GM12865 (cell line): ENCODE data around the gene SH3PXD2A.
"Not testable (repeated sequence)": the region's sequence is repeated elsewhere in the genome, so short reads cannot be mapped to it uniquely, and the experiment has no call there.

Experiments
- DNase-seq: peaks from one replicate; pipeline ENCODE4 v3.0.0; 2010; ENCODE audit warnings: low read depth
- H3K4me3 ChIP-seq: 2 replicates; pipeline ENCODE4 v1.5.1; 2011; ENCODE audit warnings: mild to moderate bottlenecking, low read depth, low read length, control low read depth
- CTCF ChIP-seq: IDR thresholded peaks from 2 replicates; pipeline ENCODE4 v1.5.1; 2011; ENCODE audit warnings: low read length, control low read depth, low read depth, inconsistent platforms; ENCODE audit not compliant: insufficient read depth; ENCODE audit errors: missing control alignments

Gene SH3PXD2A

GRCh38 chr10:103778358-103779139 is 76.8 kb downstream of the SH3PXD2A start:
- no peak for TF ChIP-seq CTCF
- H3K4me3 ChIP-seq = no peak overlapping the region
- DNase-seq = no peak

- no peak for DNase-seq
- no peak for TF ChIP-seq CTCF
- no peak overlapping the region for H3K4me3 ChIP-seq
These were observed 78.3 kb downstream of the SH3PXD2A start for GRCh38 chr10:103776878-103777591.

- no peak overlapping the region for H3K4me3 ChIP-seq
- DNase-seq = no peak
- no peak for TF ChIP-seq CTCF
These were observed 79.6 kb downstream of the SH3PXD2A start for GRCh38 chr10:103775776-103776175.

- H3K4me3 ChIP-seq = peak overlapping the region; percentile 74; the same call in 1 of the 2 replicates
- not testable (repeated sequence) for DNase-seq
These were observed 82.5 kb downstream of the SH3PXD2A start for GRCh38 chr10:103772846-103773245.

- no peak for TF ChIP-seq CTCF
- peak; percentile 60 for DNase-seq
- H3K4me3 ChIP-seq = peak overlapping the region; percentile 74
These were observed 83.1 kb downstream of the SH3PXD2A start for GRCh38 chr10:103772096-103772845.

- no peak for DNase-seq
These were observed 85.2 kb downstream of the SH3PXD2A start for GRCh38 chr10:103770139-103770538.

More at GRCh38 chr10:103770139-103770538, 85.2 kb downstream of the SH3PXD2A start:
- TF ChIP-seq CTCF = no peak
- no peak overlapping the region for H3K4me3 ChIP-seq
